ENCODE measurements around the gene MTCL3.

MTCL3 gene

DNA sequence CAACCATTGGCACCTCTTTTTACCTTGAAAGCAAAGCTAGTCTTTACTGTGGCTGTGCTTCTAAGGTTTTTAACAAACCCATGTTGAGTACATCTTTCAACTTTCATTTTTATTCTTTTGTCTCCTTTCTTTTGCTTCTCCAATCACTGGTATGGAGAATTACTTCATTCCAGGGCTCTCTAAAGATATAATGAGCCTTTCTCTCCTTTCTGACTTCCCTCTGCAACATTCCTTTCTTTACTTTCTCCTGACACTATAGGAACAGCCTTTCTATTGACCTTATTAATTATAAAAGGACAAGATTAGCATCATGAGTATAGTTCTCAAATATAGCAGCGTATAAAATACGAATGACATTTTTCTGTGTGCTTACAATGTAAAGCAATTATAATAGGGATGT, 36.8 kb downstream of the MTCL3 start:
- no peak overlapping the region for H3K4me3 ChIP-seq
- H3K9me3 ChIP-seq: no peaks in the 10 kb centered on the region
- H3K4me1 ChIP-seq (ENCODE audit: control insufficient read depth in 1 of 2, low read depth in 2 of 2): peaks cover 0 to 14% of the 10 kb centered on the region in 2 donors
- H3K27me3 ChIP-seq (replicated peaks; ENCODE audit: insufficient read depth): no peaks in the 10 kb centered on the region
- TF ChIP-seq, protein P1, sequence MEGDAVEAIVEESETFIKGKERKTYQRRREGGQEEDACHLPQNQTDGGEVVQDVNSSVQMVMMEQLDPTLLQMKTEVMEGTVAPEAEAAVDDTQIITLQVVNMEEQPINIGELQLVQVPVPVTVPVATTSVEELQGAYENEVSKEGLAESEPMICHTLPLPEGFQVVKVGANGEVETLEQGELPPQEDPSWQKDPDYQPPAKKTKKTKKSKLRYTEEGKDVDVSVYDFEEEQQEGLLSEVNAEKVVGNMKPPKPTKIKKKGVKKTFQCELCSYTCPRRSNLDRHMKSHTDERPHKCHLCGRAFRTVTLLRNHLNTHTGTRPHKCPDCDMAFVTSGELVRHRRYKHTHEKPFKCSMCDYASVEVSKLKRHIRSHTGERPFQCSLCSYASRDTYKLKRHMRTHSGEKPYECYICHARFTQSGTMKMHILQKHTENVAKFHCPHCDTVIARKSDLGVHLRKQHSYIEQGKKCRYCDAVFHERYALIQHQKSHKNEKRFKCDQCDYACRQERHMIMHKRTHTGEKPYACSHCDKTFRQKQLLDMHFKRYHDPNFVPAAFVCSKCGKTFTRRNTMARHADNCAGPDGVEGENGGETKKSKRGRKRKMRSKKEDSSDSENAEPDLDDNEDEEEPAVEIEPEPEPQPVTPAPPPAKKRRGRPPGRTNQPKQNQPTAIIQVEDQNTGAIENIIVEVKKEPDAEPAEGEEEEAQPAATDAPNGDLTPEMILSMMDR (IDR thresholded peaks at IDR 0.05): no peak
- no peaks in the 10 kb centered on the region for H3K36me3 ChIP-seq
- no peak overlapping the region for H3K27ac ChIP-seq
- no peak for ATAC-seq (ENCODE audit: insufficient number of reproducible peaks, low FRiP score, low read depth)
- no peak for DNase-seq (ENCODE audit: low spot score)

- ATAC-seq (ENCODE audit: insufficient number of reproducible peaks, low FRiP score, low read depth) (no peak), DNase-seq (ENCODE audit: low spot score) (no peak)
- Histone ChIP-seq H3K27me3 (replicated peaks; ENCODE audit: insufficient read depth) (no peaks in the 10 kb centered on the region), H3K4me1 (ENCODE audit: control insufficient read depth in 1 of 2, low read depth in 2 of 2) (peaks cover 0 to 14% of the 10 kb centered on the region in 2 donors), H3K36me3 (no peaks in the 10 kb centered on the region), H3K9me3 (no peaks in the 10 kb centered on the region), H3K27ac (no peak overlapping the region), H3K4me3 (no peak overlapping the region)
- TF ChIP-seq, protein P1 (IDR thresholded peaks at IDR 0.05): no peak
Measured at GRCh38 chr6:127481628-127482027, 37.5 kb downstream of the MTCL3 start.

DNA sequence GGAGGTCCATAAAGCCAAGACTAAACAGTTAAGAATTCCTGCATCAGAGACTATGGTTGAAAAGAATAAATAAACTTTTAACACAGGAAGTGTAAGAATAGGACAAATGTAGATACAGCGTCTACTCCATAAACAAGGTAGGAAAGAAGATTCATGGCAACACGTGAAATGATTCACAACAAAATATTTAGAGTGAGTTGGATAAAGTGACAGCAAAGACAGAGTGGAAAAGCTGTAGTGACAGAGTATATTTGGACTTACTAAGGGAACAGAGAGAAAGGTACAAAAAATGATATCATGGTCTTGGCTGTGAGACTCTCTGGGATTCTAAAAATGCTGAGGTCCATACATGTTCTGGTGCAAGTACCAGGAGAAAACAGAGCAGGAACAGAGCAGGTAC, 38.0 kb downstream of the MTCL3 start:
- Histone ChIP-seq H3K27me3 (replicated peaks; ENCODE audit: insufficient read depth) (no peaks in the 10 kb centered on the region), H3K27ac (no peak overlapping the region), H3K4me3 (no peak overlapping the region), H3K4me1 (ENCODE audit: control insufficient read depth in 1 of 2, low read depth in 2 of 2) (peaks cover 0 to 14% of the 10 kb centered on the region in 2 donors), H3K9me3 (no peaks in the 10 kb centered on the region), H3K36me3 (no peaks in the 10 kb centered on the region)
- TF ChIP-seq, protein P1 (IDR thresholded peaks at IDR 0.05): no peak
- DNase-seq (ENCODE audit: low spot score): no peak
- ATAC-seq (ENCODE audit: insufficient number of reproducible peaks, low FRiP score, low read depth): no peak

DNA sequence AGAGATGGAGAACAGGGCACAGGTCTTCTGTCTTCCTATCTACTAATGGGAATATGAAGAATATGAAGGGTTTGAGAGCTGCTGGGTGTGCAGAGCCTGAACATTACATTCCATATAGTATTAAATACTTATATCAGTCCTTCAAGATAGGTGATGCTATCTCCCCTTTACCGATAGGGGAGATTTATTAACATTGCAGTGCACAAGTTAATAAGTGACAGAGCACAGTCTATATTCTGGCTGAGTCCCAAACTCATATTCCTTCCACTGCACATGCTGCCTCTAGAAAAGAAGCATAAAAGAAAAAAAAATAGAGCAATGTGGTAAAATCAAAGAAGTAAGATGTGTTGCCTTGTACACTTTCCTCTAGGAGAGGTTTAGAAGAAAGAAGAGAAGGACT, 41.5 kb downstream of the MTCL3 start:
- TF ChIP-seq, protein P1 (IDR thresholded peaks at IDR 0.05): no peak
- H3K4me1 ChIP-seq (ENCODE audit: control insufficient read depth in 1 of 2, low read depth in 2 of 2): peaks cover 0 to 14% of the 10 kb centered on the region in 2 donors
- H3K27ac ChIP-seq: no peak overlapping the region
- no peaks in the 10 kb centered on the region for H3K36me3 ChIP-seq
- ATAC-seq (ENCODE audit: insufficient number of reproducible peaks, low FRiP score, low read depth): no peak
- no peaks in the 10 kb centered on the region for H3K27me3 ChIP-seq (replicated peaks; ENCODE audit: insufficient read depth)
- H3K4me3 ChIP-seq: no peak overlapping the region
- H3K9me3 ChIP-seq: no peaks in the 10 kb centered on the region
- DNase-seq (ENCODE audit: low spot score): no peak

- ATAC-seq (ENCODE audit: insufficient number of reproducible peaks, low FRiP score, low read depth): no peak
Measured at GRCh38 chr6:127475823-127476176, 43.3 kb downstream of the MTCL3 start.

More at GRCh38 chr6:127475823-127476176, 43.3 kb downstream of the MTCL3 start:
- H3K36me3 ChIP-seq: no peaks in the 10 kb centered on the region
- H3K27me3 ChIP-seq (replicated peaks; ENCODE audit: insufficient read depth): no peaks in the 10 kb centered on the region
- no peaks in the 10 kb centered on the region for H3K9me3 ChIP-seq
- H3K4me3 ChIP-seq: no peak overlapping the region
- DNase-seq (ENCODE audit: low spot score): no peak
- no peak overlapping the region for H3K27ac ChIP-seq
- H3K4me1 ChIP-seq (ENCODE audit: control insufficient read depth in 1 of 2, low read depth in 2 of 2): no peaks in the 10 kb centered on the region
- TF ChIP-seq, protein P1 (IDR thresholded peaks at IDR 0.05): no peak

Data from thoracic aorta (tissue), 2 donors.